ENCODE results near the gene UBR3. TPM values are rescaled to one million over a fixed set of nuclear protein-coding genes. Genes with fewer than 3 reads are reported as not detected.

UBR3 gene
- total RNA-seq, 1 donor from 2014 or later: 23.4 TPM

DNA sequence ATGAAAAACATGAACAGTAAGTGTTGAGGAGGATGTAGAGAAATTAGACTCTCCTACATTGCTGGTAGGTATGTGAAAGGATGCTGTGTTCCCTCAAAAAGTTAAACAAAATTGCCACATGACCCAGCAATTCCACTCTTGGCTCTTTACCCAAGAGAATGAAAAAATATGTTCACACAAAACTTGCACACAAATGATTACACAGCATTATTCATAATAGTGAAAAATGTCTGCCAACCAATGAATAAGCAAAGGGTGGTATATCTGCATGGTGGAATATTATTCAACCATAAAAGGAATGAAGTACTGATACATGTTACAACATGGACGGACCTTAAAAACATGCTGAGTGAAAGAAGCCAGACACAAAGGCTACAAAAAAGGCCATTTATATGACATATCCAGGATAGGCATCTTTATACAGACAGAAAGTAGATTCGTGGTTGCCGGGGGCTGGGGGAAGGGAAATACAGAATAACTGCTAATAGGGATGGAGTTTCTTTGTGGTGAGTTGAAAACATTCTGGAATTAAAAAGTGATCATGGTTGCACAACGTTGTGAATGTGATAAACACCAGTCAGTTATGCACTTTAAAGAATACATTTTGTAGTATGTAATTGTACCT lies 265.3 kb downstream of the UBR3 start:
- no peaks in the 10 kb centered on the region for H3K9me3 Mint-ChIP-seq (ENCODE audit: unreplicated experiment)
- no peak overlapping the region for H3K4me3 Mint-ChIP-seq (ENCODE audit: unreplicated experiment)
- TF ChIP-seq, protein P1, sequence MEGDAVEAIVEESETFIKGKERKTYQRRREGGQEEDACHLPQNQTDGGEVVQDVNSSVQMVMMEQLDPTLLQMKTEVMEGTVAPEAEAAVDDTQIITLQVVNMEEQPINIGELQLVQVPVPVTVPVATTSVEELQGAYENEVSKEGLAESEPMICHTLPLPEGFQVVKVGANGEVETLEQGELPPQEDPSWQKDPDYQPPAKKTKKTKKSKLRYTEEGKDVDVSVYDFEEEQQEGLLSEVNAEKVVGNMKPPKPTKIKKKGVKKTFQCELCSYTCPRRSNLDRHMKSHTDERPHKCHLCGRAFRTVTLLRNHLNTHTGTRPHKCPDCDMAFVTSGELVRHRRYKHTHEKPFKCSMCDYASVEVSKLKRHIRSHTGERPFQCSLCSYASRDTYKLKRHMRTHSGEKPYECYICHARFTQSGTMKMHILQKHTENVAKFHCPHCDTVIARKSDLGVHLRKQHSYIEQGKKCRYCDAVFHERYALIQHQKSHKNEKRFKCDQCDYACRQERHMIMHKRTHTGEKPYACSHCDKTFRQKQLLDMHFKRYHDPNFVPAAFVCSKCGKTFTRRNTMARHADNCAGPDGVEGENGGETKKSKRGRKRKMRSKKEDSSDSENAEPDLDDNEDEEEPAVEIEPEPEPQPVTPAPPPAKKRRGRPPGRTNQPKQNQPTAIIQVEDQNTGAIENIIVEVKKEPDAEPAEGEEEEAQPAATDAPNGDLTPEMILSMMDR (IDR thresholded peaks at IDR 0.05; ENCODE audit: unreplicated experiment): no peak
- peaks cover 3% of the 10 kb centered on the region for H3K36me3 Mint-ChIP-seq (ENCODE audit: low read depth, unreplicated experiment)
- H3K27ac Mint-ChIP-seq (ENCODE audit: unreplicated experiment): no peak overlapping the region
- no peaks in the 10 kb centered on the region for H3K4me1 Mint-ChIP-seq (ENCODE audit: unreplicated experiment)
- DNase-seq (ENCODE audit: low spot score): no peak
- peaks cover 5% of the 10 kb centered on the region for H3K27me3 Mint-ChIP-seq (ENCODE audit: unreplicated experiment)

DNA sequence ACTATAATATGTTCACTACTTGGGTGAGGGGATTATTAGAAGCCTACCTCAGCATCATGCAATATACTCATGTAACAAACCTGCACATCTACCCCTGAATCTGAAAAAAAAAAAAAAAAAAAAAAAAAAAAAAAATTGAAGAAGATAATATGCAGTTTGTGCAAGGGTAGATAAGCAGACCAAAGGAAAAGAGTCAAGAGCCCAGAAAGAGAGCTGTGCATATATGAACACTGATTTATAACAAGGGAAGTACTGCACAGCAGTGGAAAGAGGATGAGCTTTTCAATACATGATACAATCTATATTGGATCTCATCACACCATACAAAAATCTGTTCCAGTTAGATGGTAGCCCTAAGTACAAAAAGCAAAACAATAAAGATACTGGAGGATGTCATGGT lies 268.1 kb downstream of the UBR3 start:
- Mint-ChIP-seq H3K36me3 (ENCODE audit: low read depth, unreplicated experiment) (peaks cover 3% of the 10 kb centered on the region), H3K4me1 (ENCODE audit: unreplicated experiment) (peaks cover 18% of the 10 kb centered on the region), H3K27ac (ENCODE audit: unreplicated experiment) (no peak overlapping the region), H3K9me3 (ENCODE audit: unreplicated experiment) (no peaks in the 10 kb centered on the region), H3K27me3 (ENCODE audit: unreplicated experiment) (peaks cover 5% of the 10 kb centered on the region), H3K4me3 (ENCODE audit: unreplicated experiment) (no peak overlapping the region)
- TF ChIP-seq, protein P1 (IDR thresholded peaks at IDR 0.05; ENCODE audit: unreplicated experiment): no peak
- DNase-seq (ENCODE audit: low spot score): no peak

DNA sequence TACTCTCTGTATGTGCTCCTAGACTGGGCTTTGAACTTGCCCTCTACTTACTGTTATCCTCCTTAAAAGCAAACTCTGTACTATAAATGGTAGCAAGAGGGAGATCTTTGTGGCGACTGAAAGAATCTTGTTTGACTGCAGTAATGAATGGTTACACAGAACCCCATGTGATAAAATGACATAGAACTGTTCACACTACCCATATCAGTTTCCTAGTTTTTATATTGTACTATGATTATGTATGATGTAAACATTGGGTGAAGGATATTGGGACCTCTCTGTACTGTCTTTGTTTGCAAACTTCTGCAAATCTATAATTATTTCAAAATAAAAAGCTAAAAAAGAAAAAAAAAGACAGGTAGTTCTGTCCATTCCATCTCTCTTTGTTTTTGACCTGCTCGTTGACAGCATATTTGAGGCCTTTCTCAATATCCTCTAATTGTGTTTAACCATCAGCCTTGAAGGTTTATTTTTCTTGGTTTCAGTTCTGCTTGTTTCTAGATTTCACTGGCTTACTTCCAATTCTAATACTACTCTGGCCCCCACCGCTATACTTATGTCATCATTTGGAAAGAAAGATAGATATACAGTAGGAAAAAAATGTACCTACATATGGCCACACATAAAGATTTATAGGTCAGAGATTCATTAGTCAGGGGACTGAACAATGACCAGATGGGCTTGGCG lies 271.5 kb downstream of the UBR3 start:
- H3K4me3 Mint-ChIP-seq (ENCODE audit: unreplicated experiment): no peak overlapping the region
- no peak overlapping the region for H3K27ac Mint-ChIP-seq (ENCODE audit: unreplicated experiment)
- TF ChIP-seq, protein P1 (IDR thresholded peaks at IDR 0.05; ENCODE audit: unreplicated experiment): no peak
- H3K4me1 Mint-ChIP-seq (ENCODE audit: unreplicated experiment): peaks cover 35% of the 10 kb centered on the region
- no peak for DNase-seq (ENCODE audit: low spot score)
- H3K9me3 Mint-ChIP-seq (ENCODE audit: unreplicated experiment): no peaks in the 10 kb centered on the region
- peaks cover 3% of the 10 kb centered on the region for H3K27me3 Mint-ChIP-seq (ENCODE audit: unreplicated experiment)
- H3K36me3 Mint-ChIP-seq (ENCODE audit: low read depth, unreplicated experiment): no peaks in the 10 kb centered on the region

DNA sequence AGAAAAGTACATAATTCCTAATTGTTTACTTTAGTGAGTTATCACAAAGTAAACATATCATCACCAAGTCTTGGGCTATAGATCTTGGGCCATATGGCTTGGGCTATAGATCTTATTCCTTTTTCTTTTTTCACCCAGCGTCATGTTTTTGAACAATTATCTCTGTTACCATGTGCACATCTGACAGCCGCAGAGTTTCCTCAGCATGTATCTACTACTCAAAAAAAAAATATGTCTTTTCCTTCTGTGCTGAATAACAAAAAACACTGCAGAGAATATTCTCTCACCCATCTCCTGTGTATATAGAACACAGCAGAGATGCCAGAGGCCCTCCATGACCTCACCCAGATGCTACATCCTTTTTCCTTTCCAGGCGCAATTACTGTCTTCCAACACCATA lies 274.5 kb downstream of the UBR3 start:
- H3K27ac Mint-ChIP-seq (ENCODE audit: unreplicated experiment): no peak overlapping the region
- no peak for DNase-seq (ENCODE audit: low spot score)

More for the DNA sequence above, 274.5 kb downstream of the UBR3 start:
- peaks cover 40% of the 10 kb centered on the region for H3K4me1 Mint-ChIP-seq (ENCODE audit: unreplicated experiment)
- no peak overlapping the region for H3K4me3 Mint-ChIP-seq (ENCODE audit: unreplicated experiment)
- no peaks in the 10 kb centered on the region for H3K36me3 Mint-ChIP-seq (ENCODE audit: low read depth, unreplicated experiment)
- H3K9me3 Mint-ChIP-seq (ENCODE audit: unreplicated experiment): no peaks in the 10 kb centered on the region
- peaks cover 3% of the 10 kb centered on the region for H3K27me3 Mint-ChIP-seq (ENCODE audit: unreplicated experiment)
- TF ChIP-seq, protein P1 (IDR thresholded peaks at IDR 0.05; ENCODE audit: unreplicated experiment): no peak

Data from endothelial cell (in vitro differentiated cells).